GM18867 (cell line): Measurements from ENCODE around the gene OST4.
"Not testable (repeated sequence)": the region's sequence is repeated elsewhere in the genome, so short reads cannot be mapped to it uniquely, and the experiment has no call there.

Source experiments
- ATAC-seq: cut with Tn5 transposase; IDR thresholded peaks from one replicate; pipeline ENCODE4 v1.9.1; 2021; ENCODE audit warnings: mild to moderate bottlenecking, moderate library complexity; ENCODE audit not compliant: unreplicated experiment

The OST4 gene

DNA sequence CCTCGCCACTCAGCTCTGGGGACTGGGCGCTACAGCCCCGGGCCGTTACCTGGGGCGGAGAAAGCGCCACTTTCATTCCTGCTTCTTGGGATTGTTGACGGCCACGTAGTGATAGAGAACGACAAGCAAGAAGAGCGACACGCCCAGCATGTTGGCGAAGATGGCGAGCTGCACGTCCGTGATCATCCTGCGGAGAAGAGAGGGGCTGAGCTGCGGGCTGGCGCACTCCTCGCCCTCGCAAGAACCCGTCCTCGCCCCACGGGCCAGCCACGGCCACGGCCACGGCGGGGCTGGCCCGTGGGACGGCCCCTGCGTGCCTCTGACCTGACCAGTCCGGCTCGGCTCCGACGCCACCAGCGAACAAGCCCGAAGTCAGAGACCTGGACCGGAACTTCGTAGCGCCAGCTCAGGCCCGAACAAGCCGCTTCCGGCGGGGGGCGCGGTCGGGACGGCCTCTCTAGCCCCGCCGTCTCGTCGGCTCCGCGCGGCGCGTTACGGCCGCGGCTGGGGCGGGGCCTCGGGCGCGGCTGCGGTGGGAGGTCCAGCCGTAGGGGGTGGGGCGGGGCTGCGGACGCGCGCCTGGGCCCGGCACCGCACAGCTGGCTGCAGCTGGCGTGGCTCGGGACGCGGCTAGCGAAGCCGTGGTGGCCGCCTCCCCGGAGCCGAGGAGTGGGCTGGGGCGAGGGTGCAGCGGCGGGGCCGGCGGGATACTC lies at the start of gene OST4:
Gene OST4 (minus strand): TSS at position 378 of the 713 bp plus-strand sequence.
- ATAC-seq: peak; percentile 85

DNA sequence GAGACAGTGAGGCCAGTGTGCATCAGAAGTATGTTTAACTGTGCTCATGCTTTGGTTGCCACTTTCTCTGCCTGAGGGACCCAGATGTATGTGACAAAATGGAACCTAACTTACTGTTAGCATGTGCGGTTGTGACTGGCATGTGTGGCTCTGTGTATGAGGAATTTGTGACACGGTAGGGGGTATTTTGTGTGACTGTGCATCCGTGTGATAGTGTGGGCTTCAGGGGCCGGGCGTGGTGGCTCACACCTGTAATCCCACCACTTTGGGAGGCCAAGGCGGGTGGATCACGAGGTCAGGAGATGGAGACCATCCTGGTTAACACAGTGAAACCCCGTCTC lies 47.8 kb upstream of the OST4 start:
- not testable (repeated sequence) for ATAC-seq

DNA sequence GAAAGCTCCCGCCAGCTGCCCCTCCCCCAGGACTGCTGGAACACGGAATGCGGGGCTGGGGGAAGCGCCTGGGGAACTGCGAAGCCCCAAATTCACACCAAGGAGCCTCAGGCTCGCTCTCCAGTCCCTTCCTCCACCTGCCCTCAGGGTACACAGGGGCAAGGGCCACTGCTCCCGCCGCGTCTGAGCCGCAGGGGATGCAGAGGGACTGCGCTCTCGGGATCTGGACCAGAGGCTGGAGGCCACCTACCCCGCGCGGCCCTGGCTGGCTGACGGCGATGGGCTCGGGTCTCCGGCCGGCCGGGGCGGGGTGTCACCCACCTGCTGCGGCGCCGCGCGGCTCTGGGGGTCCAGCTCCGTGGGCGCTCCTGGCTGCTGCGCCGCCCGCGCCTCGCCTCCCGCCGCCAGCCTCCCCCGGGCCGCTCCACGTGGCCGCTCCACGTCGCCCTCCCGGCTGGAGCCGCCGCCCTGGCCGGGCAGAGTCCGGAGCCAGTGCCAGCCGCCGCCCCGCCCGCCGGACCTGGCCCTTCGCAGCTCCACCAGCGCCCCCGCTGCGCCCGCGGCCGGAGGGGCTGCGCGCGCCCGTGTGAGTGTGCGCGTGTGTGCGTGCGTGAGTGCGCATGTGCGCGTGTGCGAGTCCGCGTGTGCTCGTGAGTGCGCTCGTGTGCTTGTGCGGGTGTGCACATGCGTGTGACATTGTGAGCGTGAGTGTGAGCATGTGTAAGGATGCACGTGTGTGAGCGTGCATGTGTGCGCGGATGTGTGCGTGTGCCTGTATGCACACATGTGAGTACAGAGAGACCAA lies 47.3 kb upstream of the OST4 start, which contains the start of gene CGREF1:
Gene CGREF1 (minus strand): TSS at position 604 of the 805 bp plus-strand sequence. CDS start 14,762 bp downstream, outside the sequence.
- no peak for ATAC-seq

DNA sequence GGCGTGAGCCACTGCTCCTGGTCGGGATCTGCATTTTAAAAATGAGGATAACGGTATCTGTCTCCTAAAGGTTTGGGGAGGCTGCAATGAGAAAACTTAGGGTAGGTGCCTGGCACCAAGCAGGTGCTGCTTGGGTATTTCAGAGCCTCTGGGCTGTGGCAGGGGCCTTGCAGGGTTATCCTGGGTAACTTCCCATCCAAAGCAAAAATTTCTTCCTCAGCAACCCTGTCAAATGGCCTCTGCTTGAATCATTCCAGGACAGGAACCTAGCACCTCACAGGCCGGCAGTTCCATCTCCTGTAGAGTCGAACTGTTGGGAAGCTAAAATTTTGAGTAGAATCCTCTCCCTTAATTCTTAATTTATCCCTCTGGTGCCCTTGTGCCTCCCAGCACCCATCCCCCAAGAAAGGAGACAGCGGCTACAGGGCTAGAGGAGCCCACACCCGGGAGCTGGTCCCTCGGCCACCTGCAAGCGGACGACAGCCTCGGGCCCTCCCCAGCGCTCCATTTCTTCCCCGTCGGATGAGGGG lies 46.6 kb upstream of the OST4 start:
- no peak for ATAC-seq

DNA sequence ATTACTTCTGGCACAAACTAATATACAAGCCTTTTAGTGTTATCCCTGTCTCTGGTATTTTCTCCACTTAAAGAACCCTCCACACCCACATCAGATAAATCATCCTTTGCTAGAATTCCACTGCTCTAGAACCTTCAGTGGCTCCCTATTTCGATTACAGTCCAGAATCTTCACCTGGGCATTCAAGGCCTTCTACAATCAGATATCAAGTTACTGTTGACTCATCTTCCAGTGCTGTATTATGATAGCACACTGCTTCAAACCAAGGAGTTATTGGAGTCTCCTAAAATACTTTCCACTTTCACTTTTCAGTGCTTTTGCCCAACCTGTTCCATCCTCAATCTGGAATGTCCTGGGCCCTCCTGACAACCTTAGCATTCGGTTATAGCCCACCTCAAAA lies 44.1 kb upstream of the OST4 start:
- no peak for ATAC-seq

DNA sequence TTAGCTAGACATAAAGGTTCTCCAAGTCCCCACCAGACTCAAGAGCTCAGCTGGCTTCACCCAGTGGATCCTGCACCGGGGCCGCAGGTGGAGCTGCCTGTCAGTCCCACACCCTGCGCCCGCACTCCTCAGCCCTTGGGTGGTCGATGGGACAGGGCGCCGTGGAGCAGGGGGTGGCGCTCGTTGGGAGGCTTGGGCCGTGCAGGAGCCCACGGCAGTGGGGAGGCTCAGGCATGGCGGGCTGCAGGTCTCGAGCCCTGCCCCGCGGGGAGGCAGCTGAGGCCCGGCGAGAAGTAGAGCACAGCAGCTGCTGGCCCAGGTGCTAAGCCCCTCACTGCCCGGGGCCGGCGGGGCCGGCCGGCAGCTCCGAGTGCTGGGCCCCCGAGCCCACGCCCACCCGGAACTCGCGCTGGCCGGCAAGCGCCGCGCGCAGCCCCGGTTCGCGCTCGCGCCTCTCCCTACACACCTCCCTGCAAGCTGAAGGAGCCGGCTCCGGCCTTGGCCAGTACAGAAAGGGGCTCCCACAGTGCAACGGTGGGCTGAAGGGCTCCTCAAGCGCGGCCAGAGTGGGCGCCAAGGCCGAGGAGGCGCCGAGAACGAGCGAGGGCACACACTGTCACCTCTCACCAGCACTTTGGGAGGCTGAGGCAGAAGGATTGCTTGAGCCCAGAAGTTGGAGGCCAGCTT lies 40.1 kb upstream of the OST4 start:
- ATAC-seq: not testable (repeated sequence)

DNA sequence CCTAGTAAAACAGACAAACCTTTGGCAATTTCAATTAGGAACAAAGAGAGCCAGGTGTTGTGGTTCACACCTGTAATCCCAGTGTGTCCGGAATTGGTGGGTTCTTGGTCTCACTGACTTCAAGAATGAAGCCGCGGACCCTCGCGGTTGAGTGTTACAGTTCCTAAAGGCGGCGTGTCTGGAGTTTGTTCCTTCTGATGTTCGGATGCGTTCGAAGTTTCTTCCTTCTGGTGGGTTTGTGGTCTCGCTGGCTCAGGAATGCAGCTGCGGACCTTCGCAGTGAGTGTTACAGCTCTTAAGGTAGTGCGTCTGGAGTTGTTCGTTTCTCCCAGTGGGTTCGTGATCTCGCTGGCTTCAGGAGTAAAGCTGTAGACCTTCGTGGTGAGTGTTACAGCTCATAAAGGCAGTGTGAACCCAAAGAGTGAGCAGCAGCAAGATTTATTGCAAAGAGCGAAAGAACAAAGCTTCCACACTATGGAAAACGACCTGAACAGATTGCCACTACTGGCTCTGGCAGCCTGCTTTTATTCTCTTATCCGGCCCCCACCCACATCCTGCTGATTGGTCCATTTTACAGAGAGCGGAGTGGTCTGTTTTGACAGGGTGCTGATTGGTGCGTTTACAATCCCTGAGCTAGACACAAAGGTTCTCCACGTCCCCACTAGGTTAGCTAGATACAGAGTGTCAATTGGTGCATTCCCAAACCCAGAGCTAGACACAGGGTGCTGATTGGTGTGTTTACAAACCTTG lies 39.3 kb upstream of the OST4 start:
- not testable (repeated sequence) for ATAC-seq

DNA sequence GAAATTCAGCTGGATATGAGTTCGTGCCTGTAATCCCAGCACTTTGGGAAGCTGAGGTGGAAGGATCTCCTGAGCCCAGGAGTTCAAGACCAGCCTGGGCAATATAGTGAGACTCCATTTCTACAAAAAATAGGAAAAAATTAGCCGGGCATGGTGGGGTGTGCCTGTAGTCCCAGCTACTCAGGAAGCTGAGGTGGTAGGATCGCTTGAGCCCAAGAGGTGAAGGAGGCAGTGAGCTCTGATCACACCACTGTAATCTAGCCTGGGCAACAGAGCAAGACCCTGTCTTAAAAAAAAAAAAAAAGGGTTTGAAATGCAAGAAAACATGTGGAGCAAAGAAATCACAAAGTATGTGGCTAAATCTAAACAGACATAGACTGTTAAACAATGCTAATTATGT lies 37.6 kb upstream of the OST4 start:
- ATAC-seq: no peak

DNA sequence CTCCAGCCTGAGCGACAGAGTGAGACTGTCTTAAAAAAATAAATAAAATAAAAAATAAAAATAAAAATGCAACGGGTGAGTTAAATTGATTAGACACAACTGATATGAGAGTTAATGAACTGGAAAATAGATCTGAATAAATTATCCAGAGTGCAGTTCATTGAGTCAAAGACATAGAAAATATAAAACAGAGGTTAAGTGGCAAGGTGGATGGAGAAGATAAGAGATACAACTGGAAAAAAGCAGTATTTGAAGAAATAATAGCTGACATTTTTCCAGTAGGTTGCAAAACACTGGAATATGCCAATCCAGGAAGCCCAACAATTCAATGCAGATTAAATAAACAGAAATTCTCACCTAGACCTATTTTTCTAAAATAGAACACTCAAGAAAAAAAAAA lies 36.8 kb upstream of the OST4 start:
- no peak for ATAC-seq

DNA sequence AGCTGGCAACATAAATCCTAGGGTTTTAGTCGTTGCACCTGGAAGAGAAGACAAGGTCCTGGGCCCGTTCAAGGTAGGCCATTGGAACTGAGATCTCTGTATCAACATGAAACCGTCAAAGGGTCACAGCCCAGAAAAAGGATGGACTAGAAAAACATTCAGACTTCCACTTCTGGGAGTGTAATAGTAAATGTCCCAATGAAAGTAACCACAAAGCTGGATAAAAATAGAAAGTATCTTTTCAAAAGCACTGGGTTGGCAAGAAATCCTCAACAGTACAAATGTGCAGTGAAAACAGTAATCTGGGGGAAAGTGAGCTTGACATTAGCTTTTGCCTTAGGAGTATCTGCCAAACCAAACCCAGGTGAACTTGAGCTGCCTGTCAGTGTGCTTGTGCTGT lies 34.5 kb upstream of the OST4 start:
- ATAC-seq: no peak

DNA sequence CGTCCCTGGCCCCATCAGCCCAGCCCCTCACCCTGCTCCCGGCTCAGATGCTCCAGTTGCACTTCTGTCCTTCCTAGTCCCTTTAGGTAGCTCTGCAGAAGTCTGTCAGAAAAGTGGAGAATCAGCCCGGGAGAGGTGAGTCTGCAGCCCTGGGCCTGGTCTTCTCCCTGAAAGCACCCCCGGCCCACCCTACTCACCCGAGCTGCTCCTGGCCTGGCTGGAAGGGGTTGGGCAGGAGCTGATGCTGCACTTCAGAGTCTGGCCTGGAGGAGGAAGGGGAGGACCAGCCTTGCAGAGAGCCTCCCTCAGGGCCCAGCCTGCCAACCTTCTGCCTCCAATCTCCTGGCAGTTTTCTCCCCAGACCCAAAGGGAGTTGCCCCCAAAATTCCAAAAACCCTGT lies 30.9 kb upstream of the OST4 start:
- no peak for ATAC-seq

DNA sequence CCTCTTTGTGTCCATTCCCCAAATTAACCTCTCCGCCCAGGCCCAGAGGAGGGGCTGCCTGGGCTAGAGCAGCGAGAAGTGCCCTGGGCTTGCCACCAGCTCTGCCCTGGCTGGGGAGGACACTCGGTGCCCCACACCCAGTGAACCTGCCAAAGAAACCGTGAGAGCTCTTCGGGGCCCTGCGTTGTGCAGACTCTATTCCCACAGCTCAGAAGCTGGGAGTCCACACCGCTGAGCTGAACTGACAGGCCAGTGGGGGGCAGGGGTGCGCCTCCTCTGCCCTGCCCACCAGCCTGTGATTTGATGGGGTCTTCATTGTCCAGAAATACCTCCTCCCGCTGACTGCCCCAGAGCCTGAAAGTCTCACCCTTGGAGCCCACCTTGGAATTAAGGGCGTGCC lies 28.6 kb upstream of the OST4 start:
- ATAC-seq: no peak

DNA sequence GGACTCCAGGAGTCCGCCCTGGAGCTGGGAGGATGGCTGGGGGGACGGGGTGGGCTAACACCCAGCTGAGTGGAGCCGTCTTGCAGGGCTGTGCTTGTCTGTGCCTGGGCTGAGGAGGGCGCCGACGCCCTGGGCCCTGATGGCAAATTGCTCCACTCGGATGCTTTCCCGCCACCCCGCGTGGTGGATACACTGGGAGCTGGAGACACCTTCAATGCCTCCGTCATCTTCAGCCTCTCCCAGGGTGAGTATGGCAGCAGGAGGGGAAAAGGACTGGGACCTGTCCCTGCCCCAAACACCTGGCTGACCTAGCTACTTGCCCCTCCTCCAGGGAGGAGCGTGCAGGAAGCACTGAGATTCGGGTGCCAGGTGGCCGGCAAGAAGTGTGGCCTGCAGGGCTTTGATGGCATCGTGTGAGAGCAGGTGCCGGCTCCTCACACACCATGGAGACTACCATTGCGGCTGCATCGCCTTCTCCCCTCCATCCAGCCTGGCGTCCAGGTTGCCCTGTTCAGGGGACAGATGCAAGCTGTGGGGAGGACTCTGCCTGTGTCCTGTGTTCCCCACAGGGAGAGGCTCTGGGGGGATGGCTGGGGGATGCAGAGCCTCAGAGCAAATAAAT lies 28.0 kb upstream of the OST4 start:
- no peak for ATAC-seq

DNA sequence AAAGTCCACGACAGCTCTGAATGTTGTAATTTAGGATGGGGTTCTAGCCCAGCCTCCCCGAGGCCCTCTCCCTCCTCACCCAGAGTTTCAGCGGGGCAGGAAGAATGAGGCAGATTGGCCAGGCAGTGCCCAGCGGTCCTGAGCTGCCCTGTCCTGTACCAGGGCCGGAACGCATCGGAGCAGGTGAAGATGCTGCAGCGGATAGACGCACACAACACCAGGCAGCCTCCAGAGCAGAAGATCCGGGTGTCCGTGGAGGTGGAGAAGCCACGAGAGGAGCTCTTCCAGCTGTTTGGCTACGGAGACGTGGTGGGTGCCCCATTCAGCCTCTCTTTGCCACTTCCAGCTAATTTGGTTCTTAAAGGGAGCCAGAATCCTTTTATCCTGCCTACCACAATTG lies 25.9 kb upstream of the OST4 start:
- no peak for ATAC-seq

DNA sequence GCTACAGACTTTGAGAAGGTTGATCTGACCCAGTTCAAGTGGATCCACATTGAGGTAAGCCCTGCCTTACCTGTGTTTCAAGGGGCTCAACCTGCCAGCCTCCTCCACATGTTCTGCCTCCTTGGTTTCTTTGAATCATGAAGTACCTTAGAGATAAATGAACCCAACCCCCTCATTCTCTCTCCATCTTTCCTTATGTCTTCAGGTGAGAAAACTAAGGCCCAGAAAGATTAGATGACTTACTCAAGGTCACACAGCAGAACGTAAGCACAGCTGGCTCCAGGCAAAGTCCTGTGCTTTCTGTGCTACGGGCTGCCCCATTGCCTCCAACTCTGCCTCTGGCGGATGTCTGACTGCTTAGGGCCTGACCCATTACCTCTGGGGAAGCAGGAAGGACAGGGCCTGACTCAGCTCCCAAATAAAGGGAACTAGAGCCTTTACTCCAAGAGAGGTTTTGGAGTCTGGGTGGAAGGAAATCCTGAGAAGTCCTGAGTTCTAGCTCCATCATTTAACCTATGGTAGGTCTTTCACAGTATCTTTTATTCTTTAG lies 25.4 kb upstream of the OST4 start:
- ATAC-seq: no peak

DNA sequence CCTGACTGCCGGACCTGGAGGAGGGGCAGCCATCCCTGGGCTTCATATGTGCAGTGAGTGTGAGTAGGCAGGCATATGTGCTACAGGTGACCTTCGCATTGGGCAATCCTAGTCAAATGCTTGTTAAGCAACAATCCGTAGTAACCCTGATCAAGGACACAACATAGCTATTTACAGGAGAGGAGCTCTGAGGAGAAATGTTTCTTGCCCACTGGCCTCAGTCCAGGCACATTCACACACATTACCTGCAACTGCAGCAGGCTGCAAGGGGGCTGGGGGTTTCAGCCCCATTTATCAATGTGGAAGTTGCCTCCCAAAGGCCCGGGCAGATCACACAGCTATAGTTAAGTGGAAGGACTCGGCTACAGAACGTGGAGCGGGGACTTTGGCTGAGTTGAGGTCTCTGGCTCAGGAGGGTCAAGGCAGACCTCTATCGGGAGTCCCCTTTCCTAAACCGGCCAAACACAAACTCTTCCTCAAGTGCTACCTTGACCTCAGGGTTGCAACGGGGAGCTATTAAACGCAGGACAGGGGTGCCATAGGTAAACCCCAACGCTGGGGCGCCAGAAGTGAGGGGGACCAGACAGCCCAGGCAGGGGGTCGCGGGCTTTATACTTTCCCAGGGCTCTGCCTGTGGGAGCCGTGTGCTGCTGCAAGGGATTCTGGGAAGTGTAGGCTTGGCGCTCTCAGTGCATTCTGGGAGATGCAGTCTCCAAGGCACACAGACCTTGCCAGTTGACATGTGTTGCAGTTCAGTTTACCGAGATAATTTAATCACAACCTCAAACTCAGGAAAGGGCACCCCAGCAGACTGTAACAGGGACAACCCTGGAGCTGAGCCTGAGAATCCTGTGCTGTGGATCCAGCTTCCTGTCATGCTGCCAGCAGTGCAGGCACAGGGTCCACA lies 24.5 kb upstream of the OST4 start:
- ATAC-seq: no peak

DNA sequence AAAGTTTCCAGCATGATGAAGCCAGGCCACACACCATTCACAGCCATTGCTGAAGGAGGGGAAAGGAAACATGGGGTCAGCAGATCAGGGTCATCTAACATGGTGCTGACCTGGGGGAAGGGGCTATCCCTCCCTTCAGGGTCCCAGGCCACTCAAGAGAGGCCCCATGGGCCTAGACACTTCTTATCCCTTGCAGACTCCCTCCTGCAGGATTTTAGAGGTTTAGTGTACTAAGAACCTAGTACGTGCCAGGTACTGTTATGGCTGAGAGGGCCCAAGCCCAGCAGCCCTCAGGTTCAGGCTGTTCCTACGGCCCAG lies 23.9 kb upstream of the OST4 start:
- ATAC-seq: no peak

DNA sequence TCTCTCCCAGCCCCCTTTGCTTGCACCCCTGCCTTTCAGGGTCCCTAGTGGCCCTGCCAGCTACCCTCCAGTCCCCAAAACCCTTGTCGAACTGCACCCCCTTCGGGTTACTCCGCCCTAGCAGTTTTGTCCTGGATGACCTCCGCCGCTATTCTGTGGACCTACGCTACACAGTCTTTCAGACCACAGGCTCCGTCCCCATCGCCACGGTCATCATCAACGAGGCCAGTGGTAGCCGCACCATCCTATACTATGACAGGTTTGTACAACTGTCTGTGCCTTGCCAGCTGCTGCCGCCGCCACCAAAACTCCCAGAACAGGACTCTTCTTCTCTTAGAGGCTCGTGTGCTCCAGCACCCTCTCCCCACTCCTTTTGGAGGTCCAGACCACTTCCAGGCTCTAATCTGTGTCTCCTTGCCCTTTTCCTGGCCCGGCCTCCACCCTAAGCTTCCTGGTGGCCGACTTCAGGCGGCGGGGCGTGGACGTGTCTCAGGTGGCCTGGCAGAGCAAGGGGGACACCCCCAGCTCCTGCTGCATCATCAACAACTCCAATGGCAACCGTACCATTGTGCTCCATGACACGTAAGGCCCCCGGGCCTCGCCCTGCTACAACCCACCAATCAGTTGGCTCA lies 23.0 kb upstream of the OST4 start:
- ATAC-seq: no peak
